ENCODE data around the gene TEN1.

GRCh38 chr17:75950421-75950820 is 28.6 kb upstream of the TEN1 start:
- no peak for TF ChIP-seq EZH2 (IDR thresholded peaks at IDR 0.05; ENCODE audit: low read length, unreplicated experiment)
- no peak for TF ChIP-seq CTCF (conservative IDR thresholded peaks at IDR 0.05; ENCODE audit: low read depth, low read length)
- no peak for TF ChIP-seq EZH2phosphoT487 (IDR thresholded peaks at IDR 0.05; ENCODE audit: borderline replicate concordance, low read length)
